Endothelial cell of umbilical vein (primary cell): ENCODE results near the gene TUBGCP3.
A peak's percentile ranks its signal among the peaks of the same experiment; 100 is the strongest.

Source experiments
- EZH2 ChIP-seq: IDR thresholded peaks from 2 replicates; pipeline ENCODE4 v1.6.1; 2012; ENCODE audit warnings: borderline replicate concordance, low read depth, mild to moderate bottlenecking, moderate library complexity, low read length, inconsistent platforms; ENCODE audit not compliant: severe bottlenecking
- FOS ChIP-seq: IDR thresholded peaks from 2 replicates; pipeline ENCODE4 v1.6.1; 2011; ENCODE audit warnings: mild to moderate bottlenecking, low read length, moderate library complexity, borderline replicate concordance; ENCODE audit not compliant: insufficient read depth
- GATA2 ChIP-seq: IDR thresholded peaks from 2 replicates; pipeline ENCODE4 v1.7.0; 2011; ENCODE audit warnings: low read depth, mild to moderate bottlenecking, moderate library complexity, mixed read lengths, low read length; ENCODE audit not compliant: insufficient read length, insufficient read depth
- MYC ChIP-seq: IDR thresholded peaks from one replicate; pipeline ENCODE4 v1.6.1; 2011; ENCODE audit warnings: mild to moderate bottlenecking, low read depth, low read length
- POLR2A ChIP-seq: IDR thresholded peaks from 2 replicates; pipeline ENCODE4 v1.6.1; 2012; ENCODE audit warnings: low read depth, mild to moderate bottlenecking, control low read depth, low read length
- POLR2AphosphoS5 ChIP-seq: IDR thresholded peaks from 2 replicates; pipeline ENCODE4 v1.6.1; 2012; ENCODE audit warnings: low read depth, mild to moderate bottlenecking, control low read depth, low read length, moderate library complexity; ENCODE audit not compliant: insufficient read depth
- TF ChIP-seq, protein P1 (sequence below), 2 donors: IDR thresholded peaks; 1 replicate in 1 of 2; 2 replicates in 1 of 2; pipeline ENCODE4 v1.5.1; 2011; ENCODE audit warnings: low read length in 2 of 2, mild to moderate bottlenecking in 2 of 2, moderate library complexity in 2 of 2, control low read depth in 1 of 2, inconsistent platforms in 1 of 2, low read depth in 1 of 2; ENCODE audit not compliant: insufficient read depth in 1 of 2; ENCODE audit errors: extremely low read depth in 1 of 2
- TF ChIP-seq, protein P2 (sequence below): IDR thresholded peaks from 2 replicates; pipeline ENCODE4 v1.6.1; 2011; ENCODE audit not compliant: insufficient read depth, insufficient read length

DNA sequence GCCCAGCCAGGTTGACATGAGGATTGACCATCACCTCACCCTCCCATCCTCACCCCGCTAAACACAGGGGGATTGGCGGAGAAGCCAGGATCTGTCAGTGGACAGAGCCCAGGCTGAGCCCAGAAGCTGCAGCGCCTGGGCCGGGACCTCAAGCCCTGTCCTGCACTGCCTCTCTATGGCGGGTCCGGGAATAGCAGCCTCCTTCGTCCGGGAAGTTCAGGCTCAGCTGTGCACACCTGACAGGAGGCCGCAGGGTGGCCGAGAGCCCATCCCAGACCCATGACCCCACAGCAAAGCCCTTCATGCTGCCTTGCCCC, 144.0 kb downstream of the TUBGCP3 start:
- TF ChIP-seq, protein P1, sequence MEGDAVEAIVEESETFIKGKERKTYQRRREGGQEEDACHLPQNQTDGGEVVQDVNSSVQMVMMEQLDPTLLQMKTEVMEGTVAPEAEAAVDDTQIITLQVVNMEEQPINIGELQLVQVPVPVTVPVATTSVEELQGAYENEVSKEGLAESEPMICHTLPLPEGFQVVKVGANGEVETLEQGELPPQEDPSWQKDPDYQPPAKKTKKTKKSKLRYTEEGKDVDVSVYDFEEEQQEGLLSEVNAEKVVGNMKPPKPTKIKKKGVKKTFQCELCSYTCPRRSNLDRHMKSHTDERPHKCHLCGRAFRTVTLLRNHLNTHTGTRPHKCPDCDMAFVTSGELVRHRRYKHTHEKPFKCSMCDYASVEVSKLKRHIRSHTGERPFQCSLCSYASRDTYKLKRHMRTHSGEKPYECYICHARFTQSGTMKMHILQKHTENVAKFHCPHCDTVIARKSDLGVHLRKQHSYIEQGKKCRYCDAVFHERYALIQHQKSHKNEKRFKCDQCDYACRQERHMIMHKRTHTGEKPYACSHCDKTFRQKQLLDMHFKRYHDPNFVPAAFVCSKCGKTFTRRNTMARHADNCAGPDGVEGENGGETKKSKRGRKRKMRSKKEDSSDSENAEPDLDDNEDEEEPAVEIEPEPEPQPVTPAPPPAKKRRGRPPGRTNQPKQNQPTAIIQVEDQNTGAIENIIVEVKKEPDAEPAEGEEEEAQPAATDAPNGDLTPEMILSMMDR (IDR thresholded peaks at IDR 0.05; ENCODE audit: extremely low read depth in 1 of 2, insufficient read depth in 1 of 2, low read depth in 1 of 2, low read length in 2 of 2) = peak; percentile 85 to 94
- TF ChIP-seq GATA2 (no peak), POLR2A (no peak), FOS (no peak), POLR2AphosphoS5 (no peak), EZH2 (no peak), MYC (no peak)
- TF ChIP-seq, protein P2, sequence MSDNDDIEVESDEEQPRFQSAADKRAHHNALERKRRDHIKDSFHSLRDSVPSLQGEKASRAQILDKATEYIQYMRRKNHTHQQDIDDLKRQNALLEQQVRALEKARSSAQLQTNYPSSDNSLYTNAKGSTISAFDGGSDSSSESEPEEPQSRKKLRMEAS = no peak
